MM.1S (cell line): ENCODE measurements around the gene FRS3.

Source experiments
- CTCF ChIP-seq: fragments of 300-600 bp; sonication (generic); IDR thresholded peaks from 2 replicates; pipeline ENCODE4 v1.5.1; 2016; ENCODE audit warnings: antibody characterized with exemption, low read length, mixed read lengths
- EZH2phosphoT487 ChIP-seq: fragments of 300-600 bp; sonication (generic); IDR thresholded peaks from 2 replicates; pipeline ENCODE4 v1.6.1; 2018; ENCODE audit warnings: antibody characterized with exemption, low read length

GRCh38 chr6:41824571-41825569 is 45.2 kb upstream of the FRS3 start:
- TF ChIP-seq EZH2phosphoT487 (no peak), CTCF (no peak)
